H1 (cell line): ENCODE results near the gene TAC4. TPM values are rescaled to one million over a fixed set of nuclear protein-coding genes. Genes with fewer than 3 reads are reported as not detected.

Experiments used
- CTCF ChIA-PET: fragments of 300-600 bp; sonication (Branson Sonifier 250); formaldehyde crosslinking; loops from one replicate; lab custom pipeline; 2021; ENCODE audit not compliant: partially characterized antibody; lab: Charles Lee
- POLR2A ChIA-PET: fragments of 300-600 bp; sonication (Branson Sonifier 250); formaldehyde crosslinking; loops from one replicate; lab custom pipeline; 2021; ENCODE audit warnings: inconsistent platforms; ENCODE audit not compliant: partially characterized antibody; lab: Charles Lee
- DNase-seq, 2 experiments: peaks; one replicate each; pipeline versions ENCODE4 v3.0.0 to v3.0.0-alpha.2; 2010 to 2022; ENCODE audit warnings: low spot score in 2 of 2, low read depth in 1 of 2, mixed read lengths in 1 of 2
- FAIRE-seq: peaks from 2 replicates; lab custom pipeline; 2011; peaks lifted over from hg19 to GRCh38; lab: Jason Lieb, UNC
- H2AFZ ChIP-seq: 2 replicates; pipeline ENCODE4 v1.8.1; 2012; ENCODE audit warnings: low read length, inconsistent platforms
- H2AK5ac ChIP-seq: 2 replicates; pipeline ENCODE4 v1.6.1; 2013; ENCODE audit warnings: low read depth, low read length
- H2BK120ac ChIP-seq: replicated peaks from 2 replicates; pipeline ENCODE3; 2013; ENCODE audit warnings: low read depth, low read length, inconsistent platforms
- H2BK12ac ChIP-seq: 2 replicates; pipeline ENCODE4 v1.6.1; 2013; ENCODE audit warnings: low read depth, low read length
- H2BK15ac ChIP-seq: 2 replicates; pipeline ENCODE4 v1.6.1; 2013; ENCODE audit warnings: low read length
- H2BK20ac ChIP-seq: 2 replicates; pipeline ENCODE4 v1.6.1; 2013; ENCODE audit warnings: low read length
- H2BK5ac ChIP-seq: 2 replicates; pipeline ENCODE4 v1.6.1; 2013; ENCODE audit warnings: low read depth, low read length
- H3K14ac ChIP-seq: 2 replicates; pipeline ENCODE4 v1.6.1; 2013; ENCODE audit warnings: inconsistent platforms; ENCODE audit not compliant: insufficient read length
- H3K18ac ChIP-seq: 2 replicates; pipeline ENCODE4 v1.6.1; 2013; ENCODE audit warnings: low read length; ENCODE audit errors: extremely low read depth
- H3K23ac ChIP-seq: 2 replicates; pipeline ENCODE4 v1.6.1; 2013; ENCODE audit warnings: inconsistent platforms; ENCODE audit not compliant: insufficient read length
- H3K23me2 ChIP-seq: 2 replicates; pipeline ENCODE4 v1.6.1; 2013; ENCODE audit warnings: low read depth, low read length
- H3K27ac ChIP-seq: 2 replicates; pipeline ENCODE4 v1.6.1; 2011; ENCODE audit warnings: low read depth, low read length, inconsistent platforms
- H3K27me3 ChIP-seq, 4 experiments: replicated peaks in 1 of 4; 1 replicate in 1 of 4; 2 replicates in 3 of 4; pipeline versions ENCODE4 v1.6.1 to v1.8.1; 2011 to 2013; ENCODE audit warnings: low read length in 3 of 4, mild to moderate bottlenecking in 3 of 4, inconsistent platforms in 2 of 4, mixed read lengths in 2 of 4, moderate library complexity in 1 of 4; ENCODE audit not compliant: control insufficient read depth in 3 of 4, insufficient read depth in 3 of 4; ENCODE audit errors: extremely low read depth in 1 of 4
- H3K36me3 ChIP-seq, 4 experiments: 2 replicates each; pipeline versions ENCODE4 v1.6.1 to v1.8.1; 2011 to 2013; ENCODE audit warnings: mild to moderate bottlenecking in 4 of 4, low read length in 3 of 4, moderate library complexity in 2 of 4, control low read depth in 1 of 4, inconsistent platforms in 1 of 4; ENCODE audit not compliant: insufficient read depth in 4 of 4, control insufficient read depth in 2 of 4
- H3K4ac ChIP-seq: replicated peaks from 2 replicates; pipeline ENCODE3; 2013; ENCODE audit warnings: low read length, low read depth, mixed read lengths, inconsistent platforms; ENCODE audit not compliant: insufficient read length
- H3K4me1 ChIP-seq, 4 experiments: replicated peaks in 1 of 4; 1 replicate in 1 of 4; 2 replicates in 3 of 4; pipeline versions ENCODE4 v1.6.1 to v1.8.1; 2011 to 2013; ENCODE audit warnings: low read length in 3 of 4, inconsistent platforms in 2 of 4, mixed read lengths in 1 of 4; ENCODE audit not compliant: insufficient read depth in 4 of 4, control insufficient read depth in 3 of 4
- H3K4me2 ChIP-seq, 2 experiments: 2 replicates each; pipeline versions ENCODE4 v1.6.1 to v1.8.1; 2011 to 2013; ENCODE audit warnings: low read depth in 2 of 2, low read length in 2 of 2, control low read depth in 1 of 2, inconsistent platforms in 1 of 2, mild to moderate bottlenecking in 1 of 2; ENCODE audit not compliant: insufficient read depth in 1 of 2
- H3K4me3 ChIP-seq, 4 experiments: fragments of 200-600, 300-600 bp in 1 of 4; sonication (generic), shearing (Covaris generic), sonication (Bioruptor Twin) in 1 of 4; 2 replicates each; pipeline versions ENCODE4 v1.5.1 to v1.8.1; 2011 to 2016; ENCODE audit warnings: low read length in 4 of 4, low read depth in 3 of 4, control low read depth in 2 of 4, inconsistent platforms in 2 of 4, mild to moderate bottlenecking in 2 of 4, mixed read lengths in 1 of 4, moderate library complexity in 1 of 4; ENCODE audit not compliant: insufficient read depth in 2 of 4; ENCODE audit errors: extremely low read depth in 1 of 4
- H3K56ac ChIP-seq: replicated peaks from 2 replicates; pipeline ENCODE3; 2013; ENCODE audit warnings: low read depth, mild to moderate bottlenecking, mixed read lengths, low read length, inconsistent platforms; ENCODE audit not compliant: insufficient read length
- H3K79me1 ChIP-seq: 2 replicates; pipeline ENCODE4 v1.6.1; 2013; ENCODE audit warnings: low read depth, low read length, control low read depth
- H3K79me2 ChIP-seq, 2 experiments: 2 replicates each; pipeline versions ENCODE4 v1.6.1 to v1.8.1; 2012 to 2013; ENCODE audit warnings: low read length in 2 of 2, mild to moderate bottlenecking in 2 of 2, inconsistent platforms in 1 of 2; ENCODE audit not compliant: insufficient read depth in 2 of 2, control insufficient read depth in 1 of 2
- H3K9ac ChIP-seq, 4 experiments: replicated peaks in 1 of 4; 1 replicate in 1 of 4; 2 replicates in 3 of 4; pipeline versions ENCODE4 v1.6.1 to v1.8.1; 2011 to 2013; ENCODE audit warnings: low read depth in 3 of 4, low read length in 3 of 4, control low read depth in 2 of 4, mild to moderate bottlenecking in 2 of 4, moderate library complexity in 2 of 4, inconsistent platforms in 1 of 4; ENCODE audit errors: extremely low read depth in 1 of 4
- H3K9me3 ChIP-seq, 2 experiments: 2 replicates each; pipeline versions ENCODE4 v1.6.1 to v1.8.1; 2012 to 2013; ENCODE audit warnings: mild to moderate bottlenecking in 2 of 2, moderate library complexity in 2 of 2, control low read depth in 1 of 2, inconsistent platforms in 1 of 2, low read depth in 1 of 2, low read length in 1 of 2, mixed read lengths in 1 of 2; ENCODE audit not compliant: insufficient read depth in 2 of 2
- H4K20me1 ChIP-seq, 2 experiments: replicated peaks in 1 of 2; 2 replicates each; pipeline versions ENCODE3 to v1.8.1; 2011 to 2013; ENCODE audit warnings: inconsistent platforms in 2 of 2, low read length in 2 of 2, mild to moderate bottlenecking in 1 of 2; ENCODE audit not compliant: insufficient read depth in 2 of 2, control insufficient read depth in 1 of 2
- H4K5ac ChIP-seq: 2 replicates; pipeline ENCODE4 v1.6.1; 2013; ENCODE audit warnings: low read length, low read depth, mixed read lengths, inconsistent platforms; ENCODE audit not compliant: insufficient read length
- H4K8ac ChIP-seq: 2 replicates; pipeline ENCODE4 v1.8.0; 2013; ENCODE audit warnings: mild to moderate bottlenecking, moderate library complexity, low read length, inconsistent platforms; ENCODE audit not compliant: insufficient read depth; ENCODE audit errors: extremely low read depth
- H4K91ac ChIP-seq: replicated peaks from 2 replicates; pipeline ENCODE3; 2013; ENCODE audit warnings: low read length, mixed read lengths, inconsistent platforms; ENCODE audit not compliant: insufficient read length
- BCL11A ChIP-seq, 2 experiments: IDR thresholded peaks; one replicate each; pipeline ENCODE4 v1.6.1; 2011; ENCODE audit warnings: low read depth in 2 of 2, low read length in 2 of 2, mild to moderate bottlenecking in 2 of 2
- CEBPB ChIP-seq: IDR thresholded peaks from 2 replicates; pipeline ENCODE4 v1.6.1; 2012; ENCODE audit warnings: low read depth, low read length
- CREB1 ChIP-seq: IDR thresholded peaks from 2 replicates; pipeline ENCODE4 v1.6.1; 2012; ENCODE audit warnings: inconsistent platforms
- NANOG ChIP-seq: IDR thresholded peaks from 2 replicates; pipeline ENCODE4 v1.6.1; 2011; ENCODE audit warnings: low read length, low read depth, mild to moderate bottlenecking, inconsistent platforms; ENCODE audit not compliant: insufficient read depth, poor library complexity, severe bottlenecking
- RFX5 ChIP-seq: IDR thresholded peaks from 2 replicates; pipeline ENCODE4 v1.6.1; 2011; ENCODE audit warnings: low read depth, low read length, improper control_type of control experiment, borderline replicate concordance
- RXRA ChIP-seq: IDR thresholded peaks from 2 replicates; pipeline ENCODE4 v1.6.1; 2011; ENCODE audit warnings: low read depth, mild to moderate bottlenecking, low read length, moderate library complexity; ENCODE audit not compliant: insufficient read depth
- TAF7 ChIP-seq: optimal IDR thresholded peaks from 2 replicates; pipeline ENCODE3; 2011; ENCODE audit warnings: low read depth, mild to moderate bottlenecking, inconsistent platforms, low read length, moderate library complexity, borderline replicate concordance
- ZNF274 ChIP-seq: IDR thresholded peaks from 2 replicates; pipeline ENCODE4 v1.7.0; 2012; ENCODE audit warnings: low read length, borderline replicate concordance; ENCODE audit errors: extremely low read depth
- WGBS, 2 experiments: shearing (Covaris generic) in 1 of 2; methylation state at CpG; one replicate each; pipeline versions ENCODE4 v1.1.6 to v1.1.7; 2013 to 2015; ENCODE audit warnings: low lambda C conversion rate in 2 of 2, mixed read lengths in 2 of 2, inconsistent platforms in 1 of 2, low coverage in 1 of 2, missing lambda C conversion rate in 1 of 2; ENCODE audit not compliant: insufficient replicate concordance in 2 of 2, insufficient coverage in 1 of 2, insufficient read length in 1 of 2; ENCODE audit errors: extremely low coverage in 1 of 2, missing lambda C conversion rate in 1 of 2; 5-methylcytosine and 5-hydroxymethylcytosine counted together
- polyA plus RNA-seq, 7 experiments: library from polyadenylated mRNA; depleted of rRNA in 3 of 7; stranded (reverse) in 5 of 7; unstranded in 2 of 7; fragments of >200 nt in 5 of 7; fragments of 200-250 nt in 2 of 7; gene quantifications; 1 replicate in 5 of 7; 2 replicates in 1 of 7; 4 replicates in 1 of 7; pipeline versions ENCODE4 v1.2.1 to v1.2.3, GENCODE V29; 2011 to 2013; ENCODE audit warnings: missing spikeins in 2 of 7, mixed read lengths in 2 of 7
- total RNA-seq: library from RNA; stranded (reverse); fragmentation: NEBNext Ultra II Directional; extraction: Animal tissue kit (Norgen Biotek cat#: 25700); gene quantifications from 2 replicates; pipeline ENCODE4 v1.2.1, GENCODE V29; 2021
- TF ChIP-seq, protein P1 (sequence below): IDR thresholded peaks from 2 replicates; pipeline ENCODE4 v1.6.1; 2012; ENCODE audit warnings: inconsistent platforms

Gene TAC4
- total and polyA plus RNA-seq, 2 of the 8 experiments (the other 6 are each of a cell fraction or from before 2014, with no cell fraction given), result 0.15 TPM; not detected in 1

- peaks cover 3 to 10% (median 3%) of the 10 kb centered on the region in 4 experiments; a peak in 6 of 7 replicates for H3K4me1 ChIP-seq
- ChIA-PET CTCF (interaction anchor here (0.6 to 26.5 kb wide), 24 partner anchors 8 to 284 kb away, joined by 3 to 547 read pairs (median 4); partner anchors contain the start of genes DLX3 and SLC35B1), POLR2A (interaction anchor here (0.8 to 2.2 kb wide), 7 partner anchors 11 to 143 kb away, joined by 3 to 6 read pairs (median 3); no protein-coding TSS in a partner anchor)
- H3K79me2 ChIP-seq, result no peaks in the 10 kb centered on the region
- H2BK5ac ChIP-seq, result no peak overlapping the region
- H3K9ac ChIP-seq, result peak overlapping the region in 1 of 4 experiments; percentile 13; a peak in 3 of 7 replicates
- no peak overlapping the region for H2AK5ac ChIP-seq
- H4K5ac ChIP-seq, result no peak overlapping the region
- no peak overlapping the region; the same call in 1 of the 2 replicates for H3K18ac ChIP-seq
- no peak overlapping the region for H3K23ac ChIP-seq
- no peak overlapping the region for H3K14ac ChIP-seq
- 10% methylated on average over 47 of the region's 55 CpGs; no CpG with 5 or more reads in 1 of the 2 experiments for WGBS, 2 experiments
- FAIRE-seq (no peak), DNase-seq (peak in 1 of 2 experiments; percentile 95)
- peak overlapping the region; percentile 89 to 97 for H3K4me2 ChIP-seq
- no peak overlapping the region for H3K56ac ChIP-seq
- peak overlapping the region; percentile 84; the same call in 1 of the 2 replicates for H4K8ac ChIP-seq
- H4K91ac ChIP-seq, result no peak overlapping the region
- no peak overlapping the region for H2BK12ac ChIP-seq
- H3K27me3 ChIP-seq, result peaks cover 1 to 23% (median 12%) of the 10 kb centered on the region in 4 experiments; a peak in 6 of 7 replicates
- H4K20me1 ChIP-seq, result peaks cover 3 to 5% of the 10 kb centered on the region in 2 experiments
- peak overlapping the region; percentile 35 to 65 (median 51) for H3K4me3 ChIP-seq
- H2AFZ ChIP-seq, result no peak overlapping the region
- H3K9me3 ChIP-seq, result no peaks in the 10 kb centered on the region
- no peak overlapping the region for H3K4ac ChIP-seq
- no peak overlapping the region for H2BK120ac ChIP-seq
- no peak overlapping the region for H2BK20ac ChIP-seq
- H3K23me2 ChIP-seq, result peaks cover 8% of the 10 kb centered on the region; the same call in 1 of the 2 replicates
- H3K79me1 ChIP-seq, result no peaks in the 10 kb centered on the region
- H2BK15ac ChIP-seq, result no peak overlapping the region
- H3K27ac ChIP-seq, result no peak overlapping the region
- no peaks in the 10 kb centered on the region for H3K36me3 ChIP-seq
- TF ChIP-seq TAF7 (no peak), RXRA (no peak), NANOG (no peak), CREB1 (peak; percentile 11; the same call in 1 of the 2 replicates), BCL11A (IDR thresholded peaks at IDR 0.05; ENCODE audit: low read depth in 2 of 2, low read length in 2 of 2) (no peak), CEBPB (no peak), RFX5 (no peak), ZNF274 (no peak)
- TF ChIP-seq, protein P1, sequence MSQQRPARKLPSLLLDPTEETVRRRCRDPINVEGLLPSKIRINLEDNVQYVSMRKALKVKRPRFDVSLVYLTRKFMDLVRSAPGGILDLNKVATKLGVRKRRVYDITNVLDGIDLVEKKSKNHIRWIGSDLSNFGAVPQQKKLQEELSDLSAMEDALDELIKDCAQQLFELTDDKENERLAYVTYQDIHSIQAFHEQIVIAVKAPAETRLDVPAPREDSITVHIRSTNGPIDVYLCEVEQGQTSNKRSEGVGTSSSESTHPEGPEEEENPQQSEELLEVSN, result 0 out of 2 replicates have a peak, but pooled peaks have one; percentile 33
Measured at GRCh38 chr17:49851387-49852291, 3.8 kb upstream of the TAC4 start.
